Glomerular visceral epithelial cell (primary cell): ENCODE results near the gene HAT1.
"Not testable (repeated sequence)": the region's sequence is repeated elsewhere in the genome, so short reads cannot be mapped to it uniquely, and the experiment has no call there.

Source experiments
- DNase-seq: peaks from one replicate; pipeline ENCODE4 v3.0.0-alpha.2; 2016; ENCODE audit errors: extremely low spot score

HAT1 gene

DNA sequence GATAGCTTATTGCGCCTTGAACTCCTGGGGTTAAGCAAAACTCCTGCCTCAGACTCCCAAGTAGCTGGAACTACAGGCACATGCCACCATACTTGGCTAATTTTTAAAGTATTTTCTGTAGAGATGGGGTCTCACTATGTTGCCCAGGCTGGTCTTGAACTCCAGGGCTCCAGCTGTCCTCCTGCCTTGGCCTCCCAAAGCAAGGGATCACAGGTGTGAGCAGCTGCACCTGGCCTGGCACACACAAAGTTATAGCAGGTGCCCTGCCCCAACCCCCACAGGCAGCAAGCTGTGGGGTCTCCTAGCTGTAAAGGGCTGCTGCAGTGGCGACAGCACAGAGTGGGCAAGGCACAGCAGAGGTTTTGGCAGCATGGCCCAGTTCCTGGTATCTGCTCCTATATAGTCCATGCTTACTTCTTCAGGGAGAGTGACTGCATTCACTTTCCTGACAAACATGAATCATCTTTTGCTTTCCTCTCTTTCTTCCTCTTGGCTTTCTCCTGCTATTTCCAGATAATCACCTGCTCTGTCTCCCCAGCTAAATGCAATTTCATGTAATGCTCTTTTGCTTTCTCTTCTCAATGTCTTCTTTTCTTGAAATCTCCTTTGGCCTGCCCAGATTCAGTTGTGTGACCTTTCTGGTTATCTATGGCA, 50.2 kb downstream of the HAT1 start:
- no peak for DNase-seq

- DNase-seq, result no peak
Measured at GRCh38 chr2:171979103-171979502, 56.8 kb downstream of the HAT1 start.

- not testable (repeated sequence) for DNase-seq
Measured at GRCh38 chr2:171983924-171984323, 61.7 kb downstream of the HAT1 start.

DNA sequence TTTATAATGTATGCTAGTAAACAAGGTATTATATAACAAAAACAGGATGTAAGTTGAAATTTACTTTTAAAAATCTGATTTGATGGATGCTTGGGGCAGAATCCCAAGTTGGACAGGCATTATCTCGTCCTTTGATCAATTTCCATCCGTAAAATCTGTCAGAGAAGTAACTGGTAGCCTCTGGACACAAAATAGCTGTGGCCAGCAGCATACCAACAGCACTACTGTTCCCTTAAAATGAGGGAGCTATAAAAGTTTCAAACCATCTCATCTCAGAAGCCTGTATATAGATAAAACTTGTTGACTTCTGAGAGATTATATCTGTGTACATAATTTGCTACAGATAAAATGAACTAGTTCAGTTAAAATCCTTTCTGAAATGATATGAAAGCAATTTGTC, 62.8 kb downstream of the HAT1 start:
- DNase-seq, result no peak

- DNase-seq, result no peak
Measured at GRCh38 chr2:171986778-171987177, 64.5 kb downstream of the HAT1 start.

GRCh38 chr2:171991027-171991426, 68.8 kb downstream of the HAT1 start:
- DNase-seq, result no peak

GRCh38 chr2:171995586-171995985, 73.3 kb downstream of the HAT1 start:
- DNase-seq, result no peak

DNA sequence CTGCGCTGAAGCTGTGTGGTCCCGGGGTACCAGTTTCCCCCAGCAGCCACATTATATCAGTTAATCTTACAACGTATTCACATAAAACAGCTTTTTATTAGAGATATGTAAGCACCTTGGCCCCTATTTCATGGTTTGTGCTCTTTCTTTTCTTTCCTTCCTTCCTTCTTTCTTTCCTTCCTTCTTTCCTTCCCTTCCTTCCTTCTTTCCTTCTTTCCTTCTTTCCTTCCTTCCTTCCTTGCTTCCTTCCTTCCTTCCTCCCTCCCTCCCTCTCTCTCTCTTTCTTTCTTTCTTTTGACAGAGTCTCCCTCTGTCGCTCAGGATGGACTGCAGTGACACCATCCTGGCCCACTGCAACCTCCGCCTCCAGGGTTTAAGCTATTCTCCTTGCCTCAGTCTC, 73.8 kb downstream of the HAT1 start:
- DNase-seq, result no peak

GRCh38 chr2:171997031-171997430, 74.8 kb downstream of the HAT1 start:
- not testable (repeated sequence) for DNase-seq

DNA sequence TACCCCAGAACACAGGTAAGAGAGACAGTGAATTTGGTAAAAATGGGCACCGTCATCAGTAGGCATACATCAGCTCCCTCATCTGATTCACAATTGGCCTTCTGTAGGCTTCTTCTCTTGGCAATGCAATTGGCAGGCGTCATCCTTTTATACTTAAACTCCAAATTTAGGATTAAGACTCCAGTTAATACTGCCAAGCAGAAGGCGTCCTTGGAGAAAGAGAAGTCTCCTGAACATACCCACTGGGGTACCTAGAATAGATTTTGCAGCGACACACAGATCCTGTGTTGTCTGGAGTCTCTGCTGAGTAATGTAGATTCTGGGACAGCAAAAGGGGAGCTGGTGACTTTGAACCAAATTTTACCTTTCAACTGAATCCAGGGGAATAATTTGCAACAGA, 76.9 kb downstream of the HAT1 start:
- DNase-seq, result no peak

DNA sequence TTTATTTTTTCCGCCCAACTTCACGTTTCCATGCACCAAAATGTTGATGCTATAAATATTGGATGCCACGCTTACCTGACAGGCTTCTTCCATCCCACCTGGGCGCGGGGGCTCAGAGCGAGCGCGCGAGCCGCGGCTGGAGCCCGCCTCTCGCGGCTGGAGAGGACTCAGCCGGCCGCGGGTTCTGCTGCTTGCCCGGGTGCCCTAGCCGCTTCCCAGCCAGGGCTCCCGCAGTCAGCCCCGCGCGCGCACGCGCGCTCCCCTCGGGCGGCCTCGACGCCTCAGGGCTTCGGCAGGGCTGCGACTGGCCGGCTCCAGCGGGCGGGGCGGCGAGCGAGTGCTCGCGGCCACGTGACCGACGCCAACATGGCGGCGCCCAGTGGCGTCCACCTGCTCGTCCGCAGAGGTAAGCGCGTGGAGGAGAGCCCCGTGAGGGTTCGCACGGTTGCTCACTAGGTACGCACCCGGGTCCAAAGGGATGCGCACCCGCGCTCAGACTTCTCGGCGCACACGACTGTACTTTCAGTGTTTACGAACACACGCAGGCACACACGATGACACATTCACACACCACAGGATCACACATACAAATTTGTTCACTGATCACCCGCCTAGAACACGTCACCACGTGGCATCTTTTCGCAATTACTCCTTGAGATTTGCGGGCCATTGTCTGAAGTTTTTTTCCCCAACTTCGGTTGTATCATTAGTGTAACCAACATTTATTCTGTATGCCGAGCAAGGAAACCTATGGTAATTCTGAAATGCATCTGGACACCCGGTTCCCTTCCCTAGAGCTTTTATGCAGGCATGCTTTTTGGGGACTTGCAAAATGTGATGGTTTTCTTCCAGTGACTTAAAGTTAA, 77.6 kb downstream of the HAT1 start, which contains the start of gene METAP1D:
METAP1D (plus strand) TSS at position 350 of the 866 bp plus-strand sequence; CDS start at position 367, 17 bp downstream.
- peak; percentile 95 for DNase-seq

DNA sequence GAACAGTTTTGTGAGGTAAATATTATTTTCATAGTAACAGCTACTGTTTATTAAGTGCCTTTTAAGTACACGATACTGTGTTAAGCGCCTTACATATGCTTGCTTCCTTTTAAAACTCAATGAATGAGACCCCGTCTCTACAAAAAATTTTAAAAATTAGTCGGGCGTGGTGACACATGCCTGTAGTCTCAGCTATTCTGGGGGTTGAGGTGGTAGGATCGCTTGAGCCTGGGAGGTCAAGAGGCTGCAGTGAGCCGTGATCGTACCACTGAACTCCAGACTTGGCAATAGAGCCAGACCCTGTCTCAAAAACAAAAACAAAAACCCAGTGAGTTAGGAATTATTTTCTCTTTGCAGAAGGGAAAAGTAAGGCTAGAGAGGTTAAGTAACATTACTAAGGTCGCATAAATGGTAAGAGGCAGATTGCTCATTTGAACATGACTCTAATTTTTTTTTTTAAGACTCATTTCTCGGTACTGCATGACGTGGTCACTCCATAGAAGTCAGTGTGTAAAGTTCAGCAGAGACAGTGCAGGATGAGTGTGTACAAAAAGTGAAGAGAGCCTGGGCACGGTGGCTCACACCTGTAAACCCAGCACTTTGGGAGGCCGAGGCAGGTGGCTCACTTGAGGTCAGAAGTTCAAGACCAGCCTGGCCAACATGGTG, 78.6 kb downstream of the HAT1 start:
- DNase-seq, result no peak

DNA sequence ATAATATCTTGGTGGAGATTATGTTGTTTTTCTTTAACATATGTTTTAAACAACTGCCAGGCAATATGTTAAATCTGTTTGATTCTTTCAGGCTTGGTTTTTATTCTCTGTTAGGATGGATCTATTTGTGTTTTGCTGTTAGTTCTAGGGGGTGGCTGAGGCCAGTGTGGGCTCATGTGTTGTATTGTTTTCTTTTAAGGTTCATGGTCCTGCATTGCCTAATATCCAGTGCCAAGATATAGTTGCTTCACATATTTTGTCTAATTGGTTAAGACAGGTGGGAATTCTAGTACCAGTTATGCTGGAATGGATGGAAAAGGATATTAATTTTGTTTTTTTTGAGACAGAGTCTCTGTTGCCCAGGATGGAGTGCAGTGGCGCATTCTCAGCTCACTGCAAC, 85.1 kb downstream of the HAT1 start:
- no peak for DNase-seq

DNA sequence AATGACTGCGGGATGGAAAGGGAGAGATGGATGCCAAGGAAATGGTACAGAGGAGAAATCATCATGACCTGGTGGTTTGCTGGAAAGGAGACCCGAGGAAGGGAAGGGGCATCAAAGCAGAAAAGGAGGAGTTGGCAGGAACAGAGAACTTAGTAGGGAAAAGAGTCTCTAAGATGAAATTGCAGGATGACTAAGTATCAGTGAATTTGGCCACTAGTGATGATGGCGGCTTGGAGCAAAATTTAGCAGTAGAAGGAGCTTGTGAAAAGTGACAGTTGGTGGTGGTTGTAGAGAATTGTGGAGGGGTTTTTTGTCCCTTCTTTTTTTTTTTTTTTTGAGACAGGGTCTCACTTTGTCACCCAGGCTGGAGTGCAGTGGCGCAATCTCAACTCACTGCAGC, 87.6 kb downstream of the HAT1 start:
- DNase-seq, result no peak

GRCh38 chr2:172011812-172012575, 89.7 kb downstream of the HAT1 start:
- no peak for DNase-seq

- no peak for DNase-seq
Measured at GRCh38 chr2:172012677-172013391, 90.6 kb downstream of the HAT1 start.

GRCh38 chr2:172013396-172013795, 91.1 kb downstream of the HAT1 start:
- DNase-seq, result no peak

- peak; percentile 52 for DNase-seq
Measured at GRCh38 chr2:172021074-172021931, 99.0 kb downstream of the HAT1 start.

DNA sequence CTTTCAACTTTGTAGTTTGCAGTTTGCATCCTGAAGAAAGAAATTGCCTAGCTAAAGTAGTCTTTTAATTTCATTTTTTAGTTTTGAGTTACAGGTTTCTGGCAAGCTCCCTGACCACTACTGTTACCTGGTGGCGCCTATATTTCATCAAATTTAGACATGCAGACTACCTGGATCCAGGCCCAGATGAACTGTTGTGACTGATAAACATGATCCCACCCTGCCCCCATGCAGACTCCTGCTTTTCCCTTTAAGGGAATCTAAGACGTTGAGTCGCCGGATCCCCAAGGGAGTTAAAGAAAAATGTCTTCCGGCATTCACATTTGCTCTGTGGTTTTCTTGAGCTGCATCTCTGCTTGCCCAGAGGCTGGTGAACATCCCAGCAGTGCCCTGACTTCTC, 99.7 kb downstream of the HAT1 start:
- DNase-seq, result peak; percentile 28

GRCh38 chr2:172031536-172031935, 109.3 kb downstream of the HAT1 start:
- no peak for DNase-seq
